Heart left ventricle (tissue), 13 donors: ENCODE measurements around the gene PILRA.

Experiments used
- POLR2A ChIP-seq, 2 donors: fragments of 450-650 bp; IDR thresholded peaks; one replicate each; pipeline ENCODE4 v1.6.1; 2017; ENCODE audit warnings: antibody characterized with exemption in 2 of 2, mild to moderate bottlenecking in 2 of 2, moderate library complexity in 2 of 2
- TF ChIP-seq, protein P1 (sequence below), 12 donors: fragments of 200-600 bp; sonication (generic) in 4 of 12; IDR thresholded peaks; one replicate each; pipeline versions ENCODE4 v1.5.0 to v1.8.0; 2018 to 2022; ENCODE audit warnings: antibody characterized with exemption in 12 of 12, mild to moderate bottlenecking in 5 of 12
- donor health status: ischemic (EF 13 %, LVEDD 7.1; RV severe dilation, severe dysfunction).
- donor health status: DM: no; HTN: yes; CAD: no.
- donor health status: DM: no; HTN: no; CAD: no.
- donor health status: ischemic (EF 25% LVEDD 6.9; RV normal size, moderate dysfunction).
- donor health status: ischemic (EF 25% LVEDD 5.7; RV mildly dilated, moderate dysfunction).
- donor health status: ischemic (EF 35%, LVEDD 5.7; RV mildly dilated, moderate dysfunction).
- donor health status: nonischemic (EF 11% LVEDD 7.7; RV severe dilation, severe dysfunction).
- donor health status: DM: yes; HTN: yes; CAD: no.
- donor health status: PGD.
- donor health status: ischemic (EF 29% LVEDD 5.4; RV normal size, mild dysfunction).
- donor health status: nonischemic (EF 23%, LVEDD 6.1; RV moderate dilation, normal function).

GRCh38 chr7:100406767-100407166 is 33.5 kb downstream of the PILRA start:
- TF ChIP-seq POLR2A (IDR thresholded peaks at IDR 0.05) = no peak
- TF ChIP-seq, protein P1, sequence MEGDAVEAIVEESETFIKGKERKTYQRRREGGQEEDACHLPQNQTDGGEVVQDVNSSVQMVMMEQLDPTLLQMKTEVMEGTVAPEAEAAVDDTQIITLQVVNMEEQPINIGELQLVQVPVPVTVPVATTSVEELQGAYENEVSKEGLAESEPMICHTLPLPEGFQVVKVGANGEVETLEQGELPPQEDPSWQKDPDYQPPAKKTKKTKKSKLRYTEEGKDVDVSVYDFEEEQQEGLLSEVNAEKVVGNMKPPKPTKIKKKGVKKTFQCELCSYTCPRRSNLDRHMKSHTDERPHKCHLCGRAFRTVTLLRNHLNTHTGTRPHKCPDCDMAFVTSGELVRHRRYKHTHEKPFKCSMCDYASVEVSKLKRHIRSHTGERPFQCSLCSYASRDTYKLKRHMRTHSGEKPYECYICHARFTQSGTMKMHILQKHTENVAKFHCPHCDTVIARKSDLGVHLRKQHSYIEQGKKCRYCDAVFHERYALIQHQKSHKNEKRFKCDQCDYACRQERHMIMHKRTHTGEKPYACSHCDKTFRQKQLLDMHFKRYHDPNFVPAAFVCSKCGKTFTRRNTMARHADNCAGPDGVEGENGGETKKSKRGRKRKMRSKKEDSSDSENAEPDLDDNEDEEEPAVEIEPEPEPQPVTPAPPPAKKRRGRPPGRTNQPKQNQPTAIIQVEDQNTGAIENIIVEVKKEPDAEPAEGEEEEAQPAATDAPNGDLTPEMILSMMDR (IDR thresholded peaks at IDR 0.05) = no peak
